ENCODE results near the gene USF2.
"Not testable (repeated sequence)": the region's sequence is repeated elsewhere in the genome, so short reads cannot be mapped to it uniquely, and the experiment has no call there.

USF2 gene

GRCh38 chr19:35268536-35269437 lies at the start of gene USF2:
USF2 (plus strand) TSS chr19:35268962; CDS start chr19:35269102, 140 bp downstream.
- peak in 46 of 51 donors; percentile 20 to 85 (median 58) for DNase-seq

- DNase-seq, result no peak
Measured at GRCh38 chr19:35219008-35219407, 49.8 kb upstream of the USF2 start.

GRCh38 chr19:35220315-35220921 lies 48.3 kb upstream of the USF2 start:
- no peak for DNase-seq

- DNase-seq, result not testable (repeated sequence)
Measured at GRCh38 chr19:35220973-35221590, 47.7 kb upstream of the USF2 start.

GRCh38 chr19:35222373-35223015 lies 46.3 kb upstream of the USF2 start:
- DNase-seq, result no peak

DNA sequence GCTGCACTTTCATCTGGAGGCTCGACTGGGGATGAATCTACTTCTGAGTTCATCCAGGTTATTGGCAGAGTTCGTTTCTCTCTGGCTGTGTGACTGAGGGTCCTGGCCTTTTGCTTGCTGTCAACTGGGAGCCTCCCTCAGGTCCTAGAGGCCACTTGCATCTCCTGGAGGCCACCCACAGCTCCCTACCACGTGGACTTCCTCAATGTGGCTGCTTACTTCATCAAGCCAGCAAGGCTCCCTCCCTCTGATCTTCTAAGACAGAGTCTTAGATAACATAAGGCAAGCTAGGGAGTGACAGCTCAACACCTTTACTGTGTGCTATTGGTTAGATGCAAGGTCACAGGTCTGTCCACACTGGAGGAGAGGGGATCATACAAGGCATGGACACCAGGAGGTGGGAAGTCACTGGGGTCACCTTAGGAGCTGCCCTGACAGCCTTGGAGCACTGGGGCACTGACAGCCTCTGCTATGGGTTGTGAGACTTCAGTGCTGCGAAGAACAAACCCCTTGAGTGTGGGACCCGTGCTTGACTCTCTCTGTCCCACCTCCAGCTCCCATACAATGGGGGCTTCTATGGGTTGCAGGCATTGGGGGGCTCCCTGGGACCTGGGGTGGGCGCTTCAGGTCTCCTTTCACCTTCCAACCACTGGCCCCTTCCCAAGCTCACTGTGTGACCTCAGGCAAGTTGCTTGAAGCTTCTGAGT lies 45.5 kb upstream of the USF2 start:
- no peak for DNase-seq

GRCh38 chr19:35223862-35224505 lies 44.8 kb upstream of the USF2 start:
- no peak for DNase-seq

DNA sequence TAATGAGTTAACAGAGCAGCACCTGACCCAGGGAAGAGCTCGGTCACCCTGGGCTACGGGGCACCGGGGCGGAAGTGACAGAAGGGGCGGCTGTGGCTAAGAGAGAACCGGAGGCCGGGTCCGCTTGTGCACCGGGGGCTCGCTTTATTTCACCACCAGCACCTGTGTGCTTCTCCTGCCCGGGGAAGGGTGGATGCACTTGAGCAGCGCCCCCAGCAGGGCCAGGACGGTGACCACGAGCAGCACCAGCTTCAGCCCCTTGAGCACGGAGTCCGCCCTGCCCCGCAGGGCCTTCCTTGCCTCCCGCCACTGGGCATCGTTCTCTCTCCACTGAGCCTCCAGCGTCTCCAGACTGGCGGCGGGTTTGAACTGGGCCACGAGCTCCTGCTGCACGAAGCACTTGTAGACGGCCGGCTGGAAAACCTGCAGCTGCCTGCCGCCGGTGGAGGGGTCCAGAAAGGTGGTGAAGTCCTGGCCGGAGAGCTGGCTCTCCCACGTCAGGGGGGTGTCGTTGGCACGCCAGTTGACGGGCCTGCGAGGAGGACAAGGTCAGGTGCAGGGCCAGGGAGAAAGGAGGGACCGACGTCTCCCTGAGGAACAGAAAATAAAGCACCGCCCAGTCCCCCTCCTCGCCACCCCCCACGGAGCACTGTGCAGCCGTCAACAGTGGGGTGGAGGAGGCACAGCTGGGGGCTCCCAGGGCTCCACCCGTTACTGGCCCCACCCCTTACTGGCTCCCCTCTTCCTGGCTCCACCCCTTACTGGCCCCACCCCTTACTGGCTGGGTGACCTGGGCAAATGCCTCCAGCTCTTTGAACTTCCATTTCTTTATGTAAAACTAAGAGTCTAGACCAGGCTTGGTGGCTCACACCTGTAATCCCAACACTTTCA lies 43.8 kb upstream of the USF2 start:
- DNase-seq, result no peak

- DNase-seq, result no peak
Measured at GRCh38 chr19:35225951-35226350, 42.8 kb upstream of the USF2 start.

- no peak for DNase-seq
Measured at GRCh38 chr19:35226748-35227147, 42.0 kb upstream of the USF2 start.

- DNase-seq, result peak in 15 of 51 donors; percentile 9 to 50 (median 27)
Measured at GRCh38 chr19:35228177-35228930, 40.4 kb upstream of the USF2 start, which contains the start of gene FAM187B. FAM187B (minus strand) TSS chr19:35228739; CDS start chr19:35228680, 59 bp downstream.

GRCh38 chr19:35229601-35230000 lies 39.2 kb upstream of the USF2 start:
- DNase-seq, result no peak

GRCh38 chr19:35231956-35232645 lies 36.7 kb upstream of the USF2 start:
- no peak for DNase-seq

DNA sequence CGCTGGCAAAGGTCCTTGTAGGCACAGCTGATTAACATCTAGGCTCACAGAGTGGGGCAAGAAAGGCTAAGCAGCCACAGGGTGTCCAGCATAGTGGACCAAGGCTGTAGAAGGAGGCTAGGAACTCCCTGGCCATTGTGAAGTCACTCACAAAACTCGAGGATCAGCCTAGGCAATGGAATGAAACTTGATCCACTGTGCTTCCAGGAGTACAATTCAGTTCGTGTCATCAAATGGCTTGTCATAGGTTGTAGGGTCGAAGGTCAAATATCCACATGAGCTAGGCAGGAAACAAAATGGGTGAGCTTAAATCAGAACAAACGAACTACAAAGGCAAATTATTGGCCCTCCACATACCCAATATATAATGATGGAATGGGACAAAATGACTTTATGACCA lies 35.9 kb upstream of the USF2 start:
- no peak for DNase-seq

GRCh38 chr19:35236638-35237400 lies 31.9 kb upstream of the USF2 start:
- DNase-seq, result no peak

- not testable (repeated sequence) for DNase-seq
Measured at GRCh38 chr19:35239597-35239996, 29.2 kb upstream of the USF2 start.

GRCh38 chr19:35240327-35240726 lies 28.4 kb upstream of the USF2 start:
- DNase-seq, result peak in 1 of 51 donors; percentile 19
